Right lobe of liver (tissue), 4 donors: ENCODE data around the gene KRTAP16-1.

Experiments used
- CTCF ChIP-seq, 4 donors: fragments of 200-600 bp in 3 of 4; fragments of 450-650 bp in 1 of 4; IDR thresholded peaks; one replicate each; pipeline versions ENCODE4 v1.5.1 to v1.8.0; 2016 to 2022; ENCODE audit warnings: antibody characterized with exemption in 4 of 4, mild to moderate bottlenecking in 2 of 4
- POLR2A ChIP-seq: fragments of 450-650 bp; IDR thresholded peaks from one replicate; pipeline ENCODE4 v1.6.1; 2017; ENCODE audit warnings: antibody characterized with exemption, mild to moderate bottlenecking
- donor health status: DM: no; HTN: no; CAD: no.
- donor health status: DM: no; HTN: no; CAD: no.
- donor health status: DM: no; HTN: yes; CAD: no.

GRCh38 chr17:41331606-41332005 lies 22.5 kb upstream of the KRTAP16-1 start:
- TF ChIP-seq CTCF (IDR thresholded peaks at IDR 0.05), result no peak
- no peak for TF ChIP-seq POLR2A
